22Rv1 (cell line): ENCODE measurements around the gene PRDM12.

ENCODE experiments used
- H3K27ac ChIP-seq: fragments of 450-650 bp; 2 replicates; pipeline ENCODE4 v1.5.1; 2017
- CTCF ChIP-seq: fragments of 450-650 bp; IDR thresholded peaks from 2 replicates; pipeline ENCODE4 v1.5.1; 2017; ENCODE audit warnings: mild to moderate bottlenecking
- ZFX ChIP-seq: fragments of 450-650 bp; IDR thresholded peaks from 2 replicates; pipeline ENCODE4 v1.6.1; 2017; ENCODE audit warnings: antibody characterized with exemption, borderline replicate concordance

PRDM12 gene

DNA sequence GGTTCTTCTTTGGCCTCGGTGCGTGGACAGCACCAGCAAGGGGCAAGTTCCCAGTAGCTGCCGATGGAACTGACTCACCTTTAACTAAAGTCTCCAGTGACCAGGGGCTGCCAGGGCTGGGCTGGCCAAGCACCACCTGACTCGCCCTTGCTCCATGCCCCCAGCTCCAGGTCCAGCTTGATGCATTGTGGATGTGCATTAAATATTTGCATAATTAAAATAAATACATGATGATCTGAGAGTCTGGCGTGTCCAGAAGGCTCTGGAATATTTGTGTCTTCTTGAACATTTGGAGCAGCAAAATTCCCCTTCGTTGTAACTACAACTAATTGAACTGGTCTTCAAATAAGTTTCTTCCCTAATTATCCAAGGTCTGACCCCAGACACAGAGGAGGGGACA lies 9.5 kb upstream of the PRDM12 start:
- no peak overlapping the region for H3K27ac ChIP-seq
- TF ChIP-seq ZFX (no peak), CTCF (no peak)

DNA sequence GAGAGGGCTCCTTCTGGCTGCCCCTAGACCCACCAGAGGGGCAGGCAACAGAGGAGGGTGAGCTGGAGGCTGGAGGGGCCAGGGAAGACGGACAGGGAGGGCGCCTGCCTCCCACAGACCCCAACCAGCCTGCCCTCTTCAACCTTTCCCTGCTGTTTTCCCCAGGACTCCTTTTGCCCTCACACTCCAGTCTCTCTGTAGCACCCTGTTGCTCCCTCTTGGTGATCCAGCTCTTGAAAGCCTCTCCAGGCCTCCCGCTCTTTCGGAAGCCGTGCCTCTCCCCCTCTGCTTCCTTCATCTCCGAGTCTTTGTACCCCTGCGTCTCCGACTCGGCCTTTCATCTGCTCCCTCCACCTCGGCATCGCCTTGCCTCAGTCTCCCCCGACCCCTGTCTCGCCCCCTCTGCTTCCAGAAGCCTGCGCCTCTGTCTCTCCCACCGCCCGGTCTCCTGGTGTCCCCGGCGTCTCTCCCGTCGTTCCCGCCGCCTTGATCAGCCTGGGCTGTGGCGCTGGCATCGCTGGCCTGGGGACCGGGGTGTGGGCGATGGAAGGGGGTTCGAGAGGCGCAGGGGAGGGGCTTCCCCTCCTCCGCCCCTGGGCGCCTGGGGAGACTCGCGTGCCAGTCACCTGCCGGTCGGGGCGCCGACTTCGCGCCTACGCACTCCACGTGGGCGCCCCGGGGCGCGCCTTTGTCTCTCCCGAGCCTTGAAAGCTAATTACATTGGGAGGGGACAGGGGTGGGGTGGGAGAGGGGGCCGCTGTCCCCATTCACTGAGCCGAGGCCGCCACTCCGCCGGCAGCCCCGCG lies 5.3 kb upstream of the PRDM12 start:
- no peak overlapping the region for H3K27ac ChIP-seq
- TF ChIP-seq ZFX (no peak), CTCF (no peak)

- H3K27ac ChIP-seq = no peak overlapping the region
- no peak for TF ChIP-seq ZFX
- no peak for TF ChIP-seq CTCF
Observed at GRCh38 chr9:130659699-130660248, 4.6 kb upstream of the PRDM12 start.

DNA sequence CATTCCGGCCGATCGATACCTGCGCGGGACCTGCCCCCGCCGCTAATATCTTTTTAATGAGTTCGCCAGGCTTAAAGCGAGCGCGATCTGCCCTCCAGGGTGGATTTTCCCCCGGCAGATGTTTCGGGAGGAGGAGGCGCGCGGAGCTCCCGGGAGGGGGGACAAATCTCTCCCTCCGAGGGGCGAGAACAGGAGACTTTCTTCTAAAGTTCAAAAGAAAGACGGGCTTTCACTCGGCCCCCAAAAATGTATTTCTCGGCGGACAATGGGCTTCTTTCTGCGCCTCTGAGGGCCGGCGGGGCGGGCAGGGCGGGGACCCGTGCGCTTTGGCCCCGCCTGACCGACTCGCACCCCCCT lies 4.1 kb upstream of the PRDM12 start:
- TF ChIP-seq CTCF (no peak), ZFX (no peak)

GRCh38 chr9:130660683-130661450 lies 3.5 kb upstream of the PRDM12 start:
- no peak for TF ChIP-seq ZFX
- TF ChIP-seq CTCF = no peak
- no peak overlapping the region for H3K27ac ChIP-seq

More for the DNA sequence above, 4.1 kb upstream of the PRDM12 start:
- H3K27ac ChIP-seq = no peak overlapping the region

GRCh38 chr9:130661451-130662098 lies 2.8 kb upstream of the PRDM12 start:
- no peak overlapping the region for H3K27ac ChIP-seq
- TF ChIP-seq CTCF (no peak), ZFX (no peak)
